Epithelial cell of prostate (primary cell): Measurements from ENCODE around the gene NAT16.

Experiments used
- DNase-seq: peaks from one replicate; pipeline ENCODE4 v3.0.0-alpha.2; 2011; ENCODE audit warnings: low read depth, low spot score
- H3K27ac ChIP-seq: fragments of 450-650 bp; 2 replicates; pipeline ENCODE4 v1.5.1; 2017; ENCODE audit warnings: mild to moderate bottlenecking

NAT16 gene

DNA sequence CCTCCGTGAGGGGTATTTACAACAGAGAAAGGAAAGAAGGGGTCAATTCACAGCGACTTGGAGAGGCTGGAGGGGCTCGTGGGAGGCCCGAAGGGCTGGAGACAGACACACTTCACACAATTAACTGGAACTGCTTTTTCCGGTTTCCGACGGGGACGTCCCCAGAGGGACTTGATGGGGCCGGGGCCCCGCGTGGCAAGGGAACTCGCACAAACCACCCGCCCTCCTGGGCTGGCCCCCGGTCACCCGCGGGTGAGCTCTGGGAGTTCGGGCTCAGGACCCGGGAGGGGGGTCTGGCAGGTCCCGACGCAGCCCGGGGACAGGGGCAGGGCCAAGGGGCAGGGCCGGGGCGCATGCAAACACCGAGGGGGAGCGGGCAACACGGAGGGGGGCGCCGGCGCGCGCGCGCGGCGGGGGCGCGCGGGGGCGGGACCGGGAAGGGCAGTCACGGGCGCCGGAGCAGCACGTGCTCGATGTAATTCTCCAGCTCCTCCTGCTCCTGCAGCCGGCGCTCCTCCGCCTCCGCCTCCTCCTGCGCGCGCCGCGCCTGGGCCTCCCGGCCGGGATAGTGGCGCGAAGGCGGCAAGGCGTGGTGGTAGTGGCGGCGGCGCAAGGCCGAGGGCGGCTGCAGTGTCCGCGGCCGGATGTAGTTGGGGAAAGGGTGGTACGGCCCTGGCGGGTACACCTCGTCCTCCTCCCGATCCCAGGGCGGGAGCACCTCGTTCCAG is 17.4 kb downstream of the NAT16 start:
- no peak for DNase-seq
- H3K27ac ChIP-seq: peak overlapping the region; percentile 47

- no peak for DNase-seq
- no peak overlapping the region for H3K27ac ChIP-seq
Measured at GRCh38 chr7:101161692-101162471, 18.2 kb downstream of the NAT16 start.

- no peak overlapping the region for H3K27ac ChIP-seq
- no peak for DNase-seq
Measured at GRCh38 chr7:101160910-101161309, 19.2 kb downstream of the NAT16 start.

GRCh38 chr7:101159696-101160674 is 20.1 kb downstream of the NAT16 start:
- no peak for DNase-seq
- H3K27ac ChIP-seq: no peak overlapping the region

DNA sequence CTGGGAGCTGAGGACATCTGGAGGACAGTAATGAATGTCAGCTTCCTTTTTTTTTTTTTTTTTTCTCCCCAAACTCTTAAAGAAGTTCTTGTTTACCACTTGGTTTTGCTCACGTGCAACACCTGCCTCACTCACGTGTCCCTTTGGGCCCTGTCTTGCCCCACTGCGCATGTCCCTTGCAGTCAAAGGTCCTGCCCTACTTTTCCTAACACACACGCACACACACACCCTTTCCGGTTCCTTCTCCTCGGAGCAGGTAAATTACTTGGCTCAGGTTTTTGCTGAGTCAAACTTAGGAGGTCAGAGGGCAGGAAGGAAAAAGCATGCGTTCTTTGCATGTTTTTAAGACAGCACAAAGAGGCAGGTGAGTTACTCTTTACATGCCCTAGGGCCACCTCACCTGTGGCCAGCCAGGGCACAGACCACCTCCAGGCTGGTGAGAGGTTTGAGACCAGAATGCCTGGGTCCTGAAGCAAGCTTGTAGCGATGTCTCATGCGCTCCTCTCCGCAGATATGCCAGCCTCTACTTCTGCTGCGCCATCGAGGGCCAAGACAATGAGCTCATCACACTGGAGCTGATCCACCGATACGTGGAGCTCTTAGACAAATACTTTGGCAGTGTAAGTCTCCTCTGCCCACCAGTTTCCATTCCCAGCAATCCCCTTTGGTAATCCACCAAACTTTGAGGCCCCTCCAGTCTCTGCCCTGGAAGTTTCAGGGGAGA is 23.1 kb downstream of the NAT16 start:
- no peak overlapping the region for H3K27ac ChIP-seq
- DNase-seq: no peak

DNA sequence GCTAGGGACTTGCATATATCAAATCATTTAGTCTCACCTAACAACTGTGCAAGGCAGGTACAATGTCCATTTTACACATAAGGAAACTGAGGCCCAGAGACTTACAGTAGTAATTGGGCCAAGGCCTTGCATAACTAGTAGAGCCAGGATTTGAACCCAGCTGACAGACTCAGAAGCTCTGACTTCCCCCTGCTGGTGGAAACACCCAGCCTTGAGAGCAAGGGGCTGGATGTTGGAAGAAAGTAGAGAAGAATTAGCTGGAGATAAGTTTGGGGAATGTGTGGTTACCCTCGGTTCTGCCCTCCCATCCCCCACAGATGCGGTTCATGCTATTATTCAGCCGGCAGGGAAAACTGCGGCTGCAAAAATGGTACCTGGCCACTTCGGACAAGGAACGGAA is 23.8 kb downstream of the NAT16 start:
- no peak for DNase-seq
- H3K27ac ChIP-seq: no peak overlapping the region

DNA sequence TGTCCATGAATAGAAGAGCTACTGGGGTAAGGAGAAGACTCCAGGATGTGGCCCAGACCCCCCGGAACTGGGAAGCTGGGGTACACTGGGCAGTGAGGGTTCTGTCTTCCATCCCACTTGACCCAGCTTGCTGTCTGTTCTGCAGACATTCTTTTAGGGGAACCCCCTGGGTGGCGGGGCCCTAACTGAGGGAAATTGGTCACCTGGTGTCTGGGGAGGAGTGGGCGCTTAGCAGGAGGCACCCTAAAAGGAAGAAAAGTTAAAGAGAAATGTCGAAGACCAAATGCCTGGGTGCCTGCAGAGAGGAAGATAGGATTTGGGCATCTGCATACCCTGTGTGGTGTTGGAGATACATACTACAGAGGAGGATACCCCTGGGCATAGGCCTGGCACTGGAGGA is 24.8 kb downstream of the NAT16 start:
- DNase-seq: no peak
- peak overlapping the region; percentile 72 for H3K27ac ChIP-seq

DNA sequence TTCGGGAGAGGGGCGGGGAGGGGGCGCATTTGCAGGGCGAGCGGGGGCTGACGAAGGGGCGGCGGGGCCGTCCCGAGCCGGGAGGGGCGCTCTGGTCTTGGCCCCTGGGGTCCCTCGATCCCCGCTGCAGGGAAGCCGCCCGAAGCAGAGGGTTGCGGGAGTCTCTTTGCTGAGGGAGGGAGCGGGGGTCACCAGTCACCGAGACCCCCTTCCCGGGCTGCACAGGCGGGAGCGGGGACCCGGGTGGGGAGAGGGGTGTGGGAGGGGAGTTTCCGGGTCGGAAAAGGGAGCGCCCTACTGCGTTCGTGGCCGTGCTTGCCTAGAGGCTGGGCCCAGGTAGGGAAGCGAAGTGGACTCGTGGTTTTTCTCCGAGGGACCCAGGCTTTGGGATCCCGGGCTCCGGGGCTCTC is 25.4 kb downstream of the NAT16 start:
- peak overlapping the region; percentile 72 for H3K27ac ChIP-seq
- no peak for DNase-seq

DNA sequence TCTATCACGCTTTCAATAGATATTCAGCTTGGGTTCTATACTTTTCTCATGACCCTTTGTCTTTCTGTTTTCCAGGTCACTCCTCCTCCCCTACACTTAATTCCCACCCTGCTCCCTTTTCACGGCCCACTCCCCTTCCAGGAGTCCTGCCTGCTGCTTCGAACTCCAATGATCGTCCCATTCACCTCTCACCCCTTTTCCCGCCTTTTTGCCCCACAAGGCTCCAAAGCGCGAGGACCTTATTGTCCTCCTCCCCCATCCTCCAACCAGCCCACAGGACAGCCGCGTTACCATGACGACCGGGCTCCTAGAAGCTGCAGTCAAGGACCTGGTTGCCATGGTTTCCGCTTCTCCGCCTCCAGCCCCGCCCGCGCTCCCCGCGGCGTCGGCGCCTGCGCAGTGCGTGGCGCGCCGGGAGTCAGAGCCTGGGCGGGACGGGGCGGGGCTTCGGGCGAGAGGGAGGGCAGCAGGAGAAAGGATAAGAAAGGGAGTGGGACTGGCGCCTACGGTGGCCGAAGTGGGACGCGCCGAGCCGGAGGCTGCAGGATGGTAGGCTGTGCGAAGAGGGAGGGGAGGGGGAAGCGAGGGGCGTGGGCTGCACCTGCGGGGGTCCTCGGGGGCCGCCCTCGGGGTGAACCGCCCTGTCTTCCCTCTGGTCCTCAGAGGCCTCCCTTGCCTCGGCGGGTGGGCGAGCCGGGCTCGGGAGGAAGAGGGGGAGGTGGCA is 26.0 kb downstream of the NAT16 start, which contains the start of gene AP1S1:
AP1S1 (plus strand) TSS at position 508 of the 724 bp plus-strand sequence; CDS start at position 547, 39 bp downstream.
- DNase-seq: peak; percentile 69

GRCh38 chr7:101151908-101152651 is 28.0 kb downstream of the NAT16 start:
- no peak overlapping the region for H3K27ac ChIP-seq
- DNase-seq: no peak

More for the DNA sequence above, 26.0 kb downstream of the NAT16 start, which contains the start of gene AP1S1:
- peak within 1 kb of the TSS; percentile 72 for H3K27ac ChIP-seq

- no peak for DNase-seq
- peak overlapping the region; percentile 92 for H3K27ac ChIP-seq
Measured at GRCh38 chr7:101140746-101141382, 39.2 kb downstream of the NAT16 start.

DNA sequence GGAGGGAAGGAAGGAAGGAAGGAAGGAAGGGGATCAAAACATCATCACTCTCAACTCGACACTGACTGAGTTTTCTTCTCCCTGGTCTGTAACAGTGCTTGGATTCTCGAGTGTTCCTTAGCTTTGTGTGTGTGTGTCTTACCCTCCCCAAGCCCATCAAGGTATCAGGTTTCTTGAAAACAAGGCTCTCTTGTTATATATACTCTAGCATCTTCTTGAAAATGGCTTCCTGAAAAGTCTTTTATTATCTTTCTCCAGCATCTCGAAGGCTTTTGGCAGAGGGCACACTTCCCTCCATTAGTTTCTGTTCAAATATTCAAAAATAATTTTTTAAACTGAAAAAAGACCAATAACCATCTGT is 39.8 kb downstream of the NAT16 start:
- peak overlapping the region; percentile 92 for H3K27ac ChIP-seq
- DNase-seq: no peak

DNA sequence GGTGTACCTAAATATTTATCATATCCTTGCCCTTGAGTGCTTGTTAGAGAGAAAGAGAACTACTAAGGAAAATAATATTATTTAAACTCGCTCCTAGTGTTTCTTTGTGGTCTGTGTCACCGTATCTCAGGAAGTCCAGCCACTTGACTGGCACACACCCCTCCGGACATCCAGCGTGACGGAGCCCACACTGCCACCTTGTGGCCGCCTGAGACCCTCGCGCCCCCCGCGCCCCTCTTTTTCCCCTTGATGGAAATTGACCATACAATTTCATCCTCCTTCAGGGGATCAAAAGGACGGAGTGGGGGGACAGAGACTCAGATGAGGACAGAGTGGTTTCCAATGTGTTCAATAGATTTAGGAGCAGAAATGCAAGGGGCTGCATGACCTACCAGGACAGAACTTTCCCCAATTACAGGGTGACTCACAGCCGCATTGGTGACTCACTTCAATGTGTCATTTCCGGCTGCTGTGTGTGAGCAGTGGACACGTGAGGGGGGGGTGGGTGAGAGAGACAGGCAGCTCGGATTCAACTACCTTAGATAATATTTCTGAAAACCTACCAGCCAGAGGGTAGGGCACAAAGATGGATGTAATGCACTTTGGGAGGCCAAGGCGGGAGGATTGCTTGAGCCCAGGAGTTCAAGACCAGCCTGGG is 41.8 kb downstream of the NAT16 start:
- DNase-seq: peak; percentile 86
- H3K27ac ChIP-seq: peak overlapping the region; percentile 92

- DNase-seq: no peak
- H3K27ac ChIP-seq: peak overlapping the region; percentile 92
Measured at GRCh38 chr7:101137651-101138212, 42.4 kb downstream of the NAT16 start.

DNA sequence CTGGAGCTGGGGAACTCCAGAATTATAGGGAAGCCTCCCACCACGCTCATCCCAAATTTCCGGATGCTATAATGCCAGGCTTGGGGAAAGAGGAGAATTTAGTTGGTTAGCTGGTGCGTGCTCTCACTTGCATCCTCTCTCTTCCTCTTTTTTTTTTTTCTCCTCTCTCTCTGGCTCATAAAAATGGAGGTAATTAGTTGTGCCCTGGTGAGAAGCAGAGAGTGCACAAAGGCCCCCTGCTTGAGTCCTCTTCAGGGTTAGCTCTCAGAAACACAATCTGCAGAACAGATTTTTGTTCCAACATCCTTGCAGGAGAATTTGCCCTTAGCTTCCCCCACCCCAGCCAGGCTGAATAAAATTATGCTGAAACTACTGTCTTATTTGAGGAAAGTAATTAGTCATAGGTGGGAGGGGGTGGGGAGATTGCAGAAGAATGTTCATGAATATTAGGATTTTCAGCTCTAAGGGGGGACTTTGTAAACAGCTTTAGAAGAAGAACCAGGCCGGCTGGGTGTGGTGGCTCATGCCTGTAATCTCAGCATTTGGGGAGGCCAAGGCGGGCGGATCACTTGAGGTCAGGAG is 45.6 kb downstream of the NAT16 start:
- no peak for DNase-seq
- peak overlapping the region; percentile 92 for H3K27ac ChIP-seq

GRCh38 chr7:101133621-101134398 is 46.3 kb downstream of the NAT16 start:
- H3K27ac ChIP-seq: peak overlapping the region; percentile 92
- DNase-seq: no peak
